H54 (cell line): ENCODE measurements around the gene LLGL1.

Source experiments
- DNase-seq: peaks from one replicate; pipeline ENCODE4 v3.0.0; 2011; ENCODE audit warnings: low spot score, mixed read lengths; ENCODE audit not compliant: insufficient read length
- FAIRE-seq: peaks from 3 replicates; lab custom pipeline; 2011; peaks lifted over from hg19 to GRCh38; lab: Jason Lieb, UNC
- POLR2A ChIP-seq: IDR thresholded peaks from 2 replicates; pipeline ENCODE4 v1.6.1; 2011; ENCODE audit warnings: low read depth, mild to moderate bottlenecking, low read length

LLGL1 gene

DNA sequence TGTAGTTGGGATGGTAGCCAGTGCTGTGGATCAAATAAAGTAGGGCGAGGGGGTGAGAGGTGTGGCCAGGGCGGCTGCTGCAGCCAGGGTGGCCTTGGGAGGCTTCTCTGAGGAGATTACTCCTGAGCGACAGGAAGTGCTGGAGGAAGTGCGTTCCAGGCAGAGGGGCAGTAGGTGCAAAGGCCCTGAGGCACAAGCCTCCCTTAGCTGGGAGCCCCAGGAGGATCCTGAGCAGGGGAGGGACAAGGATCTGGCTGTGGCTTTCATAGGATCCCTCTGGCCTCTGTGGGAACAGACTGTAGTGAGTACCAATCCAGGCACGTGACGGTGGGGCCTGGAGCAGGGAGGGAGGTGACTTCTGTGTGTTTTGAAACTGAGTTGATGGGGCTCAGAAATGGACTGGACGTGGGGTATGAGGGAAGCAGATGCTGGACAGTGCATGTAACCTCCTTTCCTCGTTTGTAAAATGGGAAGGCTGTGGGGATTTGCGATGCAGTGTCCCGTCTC lies 2.8 kb downstream of the LLGL1 start:
- no peak for TF ChIP-seq POLR2A
- DNase-seq (no peak), FAIRE-seq (no peak)

- DNase-seq, result no peak
- FAIRE-seq, result no peak
- TF ChIP-seq POLR2A, result no peak
Observed at GRCh38 chr17:18229254-18229653, 3.8 kb downstream of the LLGL1 start.

- FAIRE-seq, result no peak
- no peak for DNase-seq
- no peak for TF ChIP-seq POLR2A
Observed at GRCh38 chr17:18229771-18230170, 4.3 kb downstream of the LLGL1 start.

- TF ChIP-seq POLR2A, result no peak
- DNase-seq (no peak), FAIRE-seq (no peak)
Observed at GRCh38 chr17:18230288-18231141, 5.1 kb downstream of the LLGL1 start.

DNA sequence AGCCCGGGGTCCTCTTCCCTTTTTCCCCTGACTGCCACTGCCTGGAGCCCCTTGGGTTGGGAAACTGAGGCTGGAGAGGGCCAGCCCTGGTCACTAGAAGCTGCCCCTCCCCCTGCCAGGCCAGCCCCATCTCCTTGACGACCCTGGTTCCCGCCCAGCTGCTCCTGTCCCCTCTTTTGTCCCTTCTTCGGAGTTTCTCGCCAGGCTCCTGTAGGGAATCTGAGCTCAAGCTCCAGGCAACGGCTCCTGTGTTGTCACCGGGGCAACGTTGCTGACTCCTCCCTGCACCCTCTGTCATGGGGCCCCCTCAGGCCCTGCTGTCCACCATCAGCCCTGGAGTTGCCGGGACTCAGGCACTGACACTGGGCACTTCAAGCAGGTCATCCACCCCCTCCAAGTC lies 5.7 kb downstream of the LLGL1 start:
- DNase-seq (no peak), FAIRE-seq (no peak)
- no peak for TF ChIP-seq POLR2A

DNA sequence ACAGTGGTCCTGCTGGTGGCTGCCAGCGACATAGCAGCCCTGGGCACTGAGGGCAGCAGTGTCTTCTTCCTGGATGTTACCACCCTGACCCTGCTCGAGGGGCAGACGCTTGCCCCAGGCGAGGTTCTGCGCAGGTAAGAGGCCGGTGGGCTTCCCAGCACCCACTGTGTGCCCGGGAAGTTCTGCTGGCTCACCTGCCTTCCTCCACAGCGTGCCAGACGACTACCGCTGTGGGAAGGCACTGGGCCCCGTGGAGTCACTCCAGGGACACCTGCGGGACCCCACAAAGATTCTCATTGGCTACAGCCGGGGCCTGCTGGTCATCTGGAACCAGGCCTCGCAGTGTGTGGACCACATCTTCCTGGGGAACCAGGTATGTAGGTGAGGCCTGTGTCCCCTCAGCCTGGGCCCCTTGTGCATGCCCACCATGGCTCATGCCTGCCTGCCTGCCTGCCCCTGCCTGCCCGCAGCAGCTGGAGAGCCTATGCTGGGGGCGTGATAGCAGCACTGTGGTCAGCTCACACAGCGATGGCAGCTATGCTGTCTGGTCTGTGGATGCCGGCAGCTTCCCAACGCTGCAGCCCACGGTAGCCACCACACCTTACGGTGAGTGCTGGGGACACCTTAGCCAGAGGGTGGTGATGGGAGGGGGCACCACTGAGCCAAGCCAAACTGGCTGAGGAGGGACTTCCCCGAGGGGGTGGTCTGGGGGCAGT lies 8.5 kb downstream of the LLGL1 start:
- no peak for FAIRE-seq
- TF ChIP-seq POLR2A, result no peak
- no peak for DNase-seq

DNA sequence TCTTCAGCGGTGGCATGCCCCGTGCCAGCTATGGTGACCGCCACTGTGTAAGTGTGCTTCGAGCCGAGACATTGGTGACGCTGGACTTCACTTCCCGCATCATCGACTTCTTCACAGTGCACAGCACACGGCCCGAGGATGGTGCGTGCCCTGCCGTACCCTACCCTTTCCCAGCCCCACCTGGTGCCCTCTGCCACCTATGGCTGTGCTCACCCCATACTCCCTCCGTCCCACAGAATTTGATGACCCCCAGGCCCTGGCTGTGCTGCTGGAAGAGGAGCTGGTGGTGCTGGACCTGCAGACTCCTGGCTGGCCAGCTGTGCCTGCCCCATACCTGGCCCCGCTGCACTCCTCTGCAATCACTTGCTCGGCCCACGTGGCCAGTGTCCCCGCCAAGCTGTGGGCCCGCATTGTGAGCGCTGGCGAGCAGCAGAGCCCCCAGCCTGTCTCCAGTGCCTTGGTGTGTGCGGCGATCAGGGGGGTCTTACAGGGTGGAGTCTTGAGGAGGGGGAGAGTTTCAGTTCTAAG lies 9.5 kb downstream of the LLGL1 start:
- TF ChIP-seq POLR2A, result no peak
- DNase-seq (no peak), FAIRE-seq (no peak)

DNA sequence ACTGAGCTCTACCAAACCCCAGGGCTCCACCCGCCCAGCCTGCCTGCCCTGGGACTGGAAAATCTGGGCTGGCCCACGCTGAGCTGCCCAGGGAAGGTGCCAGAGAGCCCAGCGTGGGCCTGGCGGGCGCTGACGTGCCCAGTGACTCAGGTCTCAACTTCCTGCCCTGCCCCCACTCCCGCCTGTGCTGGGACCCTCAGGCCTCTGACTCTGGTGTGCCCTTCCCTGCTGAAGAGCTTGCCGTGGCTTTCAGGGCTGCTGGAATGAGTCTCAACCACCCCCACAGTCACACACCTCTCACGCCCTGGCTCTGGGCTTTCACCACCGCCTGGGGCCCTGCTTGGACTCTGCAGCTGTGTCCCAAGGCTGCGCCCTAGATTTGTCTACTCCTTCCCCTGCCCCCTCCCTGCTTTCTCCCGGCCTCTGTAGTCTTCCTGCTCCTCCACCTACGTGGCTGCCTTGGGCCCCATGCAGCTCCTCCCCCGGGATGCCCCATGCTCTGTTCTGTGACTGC lies 10.4 kb downstream of the LLGL1 start:
- DNase-seq (peak; percentile 98), FAIRE-seq (no peak)
- peak; percentile 38; the same call in 1 of the 2 replicates for TF ChIP-seq POLR2A

DNA sequence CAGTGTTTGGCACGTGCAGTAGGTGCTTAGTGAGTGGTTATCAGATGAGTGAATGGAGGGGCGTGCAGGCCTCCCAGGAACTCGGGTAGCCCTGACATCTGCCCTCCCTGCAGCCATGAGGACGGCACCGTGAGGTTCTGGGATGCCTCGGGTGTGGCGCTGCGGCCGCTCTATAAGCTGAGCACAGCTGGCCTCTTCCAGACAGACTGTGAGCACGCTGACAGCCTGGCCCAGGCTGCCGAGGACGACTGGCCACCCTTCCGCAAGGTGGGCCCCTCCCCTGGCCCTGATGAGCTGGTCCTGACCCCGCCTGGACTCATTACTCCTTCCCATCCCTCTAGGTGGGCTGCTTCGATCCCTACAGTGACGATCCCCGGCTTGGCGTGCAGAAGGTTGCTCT lies 11.1 kb downstream of the LLGL1 start:
- FAIRE-seq (no peak), DNase-seq (no peak)
- no peak for TF ChIP-seq POLR2A

GRCh38 chr17:18237461-18237860 lies 12.0 kb downstream of the LLGL1 start:
- FAIRE-seq (no peak), DNase-seq (no peak)
- no peak for TF ChIP-seq POLR2A

- TF ChIP-seq POLR2A, result no peak
- no peak for FAIRE-seq
- DNase-seq, result no peak
Observed at GRCh38 chr17:18238299-18238698, 12.9 kb downstream of the LLGL1 start.

DNA sequence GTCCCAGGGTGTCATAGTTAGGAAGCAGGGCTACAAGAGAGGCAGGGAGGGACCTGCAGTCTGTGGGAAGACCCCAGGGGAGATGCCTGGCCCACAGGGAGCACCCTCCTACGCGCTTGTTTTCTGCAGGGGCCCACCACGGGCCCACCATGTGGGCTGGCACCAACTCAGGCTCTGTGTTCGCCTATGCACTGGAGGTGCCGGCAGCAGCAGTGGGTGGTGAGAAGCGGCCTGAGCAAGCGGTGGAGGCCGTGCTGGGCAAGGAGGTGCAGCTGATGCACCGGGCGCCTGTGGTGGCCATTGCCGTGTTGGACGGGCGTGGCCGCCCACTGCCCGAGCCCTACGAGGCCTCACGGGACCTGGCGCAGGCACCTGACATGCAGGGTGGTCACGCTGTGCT lies 15.0 kb downstream of the LLGL1 start:
- FAIRE-seq, result no peak
- TF ChIP-seq POLR2A, result no peak

GRCh38 chr17:18241229-18241871 lies 15.9 kb downstream of the LLGL1 start:
- no peak for FAIRE-seq
- DNase-seq, result no peak
- no peak for TF ChIP-seq POLR2A

More for the DNA sequence above, 15.0 kb downstream of the LLGL1 start:
- no peak for DNase-seq

- no peak for DNase-seq
- no peak for FAIRE-seq
- no peak for TF ChIP-seq POLR2A
Observed at GRCh38 chr17:18245038-18245776, 19.8 kb downstream of the LLGL1 start.
